Right renal cortex interstitium (tissue), 3 donors: ENCODE results near the gene NKD2. TPM values are rescaled to one million over a fixed set of nuclear protein-coding genes. Genes with fewer than 3 reads are reported as not detected.
"Not testable (repeated sequence)": the region's sequence is repeated elsewhere in the genome, so short reads cannot be mapped to it uniquely, and the experiment has no call there.

Source experiments
- DNase-seq, 3 donors: peaks; one replicate each; pipeline ENCODE4 v3.0.0-alpha.2; 2013; ENCODE audit warnings: low read depth in 3 of 3, low spot score in 2 of 3
- polyA plus RNA-seq, 3 donors: library from polyadenylated mRNA; unstranded; fragments of 120-200 nt; gene quantifications; one replicate each; pipeline ENCODE4 v1.2.1, GENCODE V29; 2013; ENCODE audit not compliant: insufficient read length in 3 of 3

Gene NKD2
- polyA plus RNA-seq, 3 donors: 12.9 to 16.9 (median 16.5) TPM

DNA sequence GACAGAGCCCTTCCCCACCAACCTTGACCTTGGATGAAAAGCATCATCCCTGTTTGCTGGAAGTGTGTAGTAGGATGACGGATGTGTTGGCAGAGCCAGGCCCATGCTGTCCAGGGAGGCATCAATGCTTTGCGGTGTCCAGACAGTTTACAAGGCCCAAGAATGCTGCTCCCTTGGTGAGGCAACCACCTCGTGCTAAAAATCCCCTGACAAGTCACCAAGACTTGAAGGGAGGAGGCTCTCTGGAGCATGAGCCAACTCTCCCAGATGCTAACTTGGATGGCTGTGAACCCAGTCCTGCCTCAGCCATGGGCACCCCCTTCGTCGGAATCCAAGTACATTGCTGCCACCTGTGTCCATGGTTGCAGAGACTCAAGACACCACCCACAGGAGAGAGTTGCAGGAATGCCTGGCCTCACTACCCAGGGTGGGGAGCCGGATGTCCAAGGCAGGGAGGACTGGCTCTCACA is 9.5 kb upstream of the NKD2 start:
- DNase-seq: no peak

DNA sequence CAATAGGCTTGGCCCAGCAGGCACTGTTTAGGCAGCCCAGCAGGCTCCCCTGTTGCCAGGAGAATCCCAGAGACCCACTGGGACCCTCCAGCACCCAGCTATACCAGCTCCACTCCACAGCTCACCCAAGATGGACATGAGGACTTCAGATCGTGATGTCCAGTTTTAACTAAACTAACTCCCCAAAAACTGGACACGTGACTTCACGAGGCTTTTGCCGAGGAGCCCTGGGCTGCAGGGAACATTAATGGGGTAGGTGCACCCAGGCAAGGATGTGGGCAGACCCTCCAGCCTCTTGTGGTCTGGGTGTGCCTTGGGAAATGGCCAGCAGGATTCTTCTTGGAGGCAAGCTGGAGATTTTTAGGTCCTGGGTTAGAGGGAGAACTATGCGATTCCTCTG is 8.9 kb upstream of the NKD2 start:
- DNase-seq: no peak

DNA sequence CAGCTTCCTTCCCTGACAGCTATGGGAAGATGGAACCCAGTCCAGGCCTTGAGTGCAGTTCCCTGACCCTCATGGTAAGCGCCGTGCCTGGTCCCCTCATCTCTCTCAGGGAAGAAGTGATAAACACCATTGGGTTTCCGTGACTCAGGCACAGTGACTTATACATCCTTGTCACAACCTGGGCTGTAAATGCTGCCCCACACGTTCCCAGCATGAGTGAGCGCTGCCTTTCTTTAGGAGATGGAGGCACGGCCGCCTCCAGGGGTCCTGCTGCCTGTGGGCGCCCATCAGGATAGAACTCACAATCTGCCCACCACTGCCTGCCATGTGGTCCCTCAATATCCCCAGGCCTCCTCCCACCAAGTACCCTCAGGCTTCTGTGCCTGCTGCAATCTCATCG is 8.3 kb upstream of the NKD2 start:
- DNase-seq: no peak

DNA sequence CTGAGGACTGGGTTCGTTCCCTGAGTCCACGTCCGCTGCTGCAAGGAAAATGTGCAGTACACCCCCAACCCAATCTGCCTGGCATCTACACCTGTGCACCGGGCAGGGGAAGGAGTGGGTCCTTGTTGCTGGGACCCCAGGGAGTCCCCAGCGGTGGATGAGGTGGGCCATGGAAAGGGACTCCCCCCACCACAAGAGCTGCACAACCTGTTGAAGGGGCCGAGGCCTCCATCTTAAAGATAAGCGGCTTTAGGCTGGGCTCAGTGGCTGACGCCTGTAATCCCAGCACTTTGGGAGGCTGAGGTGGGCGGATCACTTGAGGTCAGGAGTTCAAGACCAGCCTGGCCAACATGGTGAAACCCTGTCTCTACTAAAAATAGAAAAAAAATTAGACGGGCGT is 7.8 kb upstream of the NKD2 start:
- DNase-seq: not testable (repeated sequence)

DNA sequence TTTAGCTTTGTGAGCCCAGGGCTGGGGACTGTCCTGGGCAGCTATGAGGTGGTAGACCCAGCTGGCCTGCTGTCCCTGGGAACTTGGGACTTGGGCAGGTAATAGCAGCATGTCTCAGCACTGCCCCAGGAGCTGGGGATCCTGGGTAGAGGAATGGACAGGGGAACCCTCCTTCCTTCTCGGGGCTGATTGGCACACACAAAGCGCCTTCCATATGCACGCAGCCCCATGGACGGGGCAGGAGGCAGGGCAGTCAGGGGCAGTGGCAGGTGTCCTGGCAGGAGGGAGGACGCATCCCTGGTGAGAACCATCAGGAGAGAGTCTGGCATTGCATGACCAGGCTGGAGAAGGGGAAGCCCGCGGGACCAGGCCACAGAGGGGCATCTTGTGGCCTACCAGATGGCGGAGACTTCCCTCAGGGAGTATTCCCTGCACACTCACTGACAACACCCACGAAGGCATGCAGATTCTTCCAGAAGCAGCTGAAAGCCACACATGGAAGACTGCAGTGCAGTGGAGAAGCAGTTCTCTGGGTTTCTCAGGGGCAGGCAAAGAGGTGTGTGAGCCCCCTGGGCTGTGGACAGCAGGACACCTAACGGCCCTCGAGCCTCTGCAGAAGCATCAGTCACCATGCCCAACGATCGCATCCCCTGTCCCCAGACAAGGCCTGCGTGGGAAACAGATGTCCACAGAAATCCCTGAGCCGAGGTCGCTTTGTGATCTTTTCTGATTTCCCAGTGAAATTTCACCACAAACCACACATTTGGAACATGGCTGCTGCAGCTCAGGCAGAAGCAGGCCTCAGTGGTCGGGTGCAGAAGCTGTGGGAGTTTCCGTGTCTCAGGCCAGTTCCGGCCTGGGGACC is 7.0 kb upstream of the NKD2 start:
- no peak for DNase-seq

DNA sequence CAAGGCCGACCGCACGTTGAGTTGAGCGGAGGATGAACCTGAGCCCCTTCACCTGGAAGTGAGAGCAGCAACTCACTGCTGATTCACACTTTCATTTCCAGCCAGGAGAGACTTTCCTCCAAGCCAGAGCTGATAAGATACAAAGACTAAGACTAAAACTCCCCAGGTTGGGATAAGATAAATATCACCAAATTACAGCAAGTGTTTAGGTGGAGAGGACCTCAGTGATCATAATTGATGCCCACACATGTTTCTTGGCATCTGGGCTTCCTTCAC is 6.4 kb upstream of the NKD2 start:
- DNase-seq: no peak

DNA sequence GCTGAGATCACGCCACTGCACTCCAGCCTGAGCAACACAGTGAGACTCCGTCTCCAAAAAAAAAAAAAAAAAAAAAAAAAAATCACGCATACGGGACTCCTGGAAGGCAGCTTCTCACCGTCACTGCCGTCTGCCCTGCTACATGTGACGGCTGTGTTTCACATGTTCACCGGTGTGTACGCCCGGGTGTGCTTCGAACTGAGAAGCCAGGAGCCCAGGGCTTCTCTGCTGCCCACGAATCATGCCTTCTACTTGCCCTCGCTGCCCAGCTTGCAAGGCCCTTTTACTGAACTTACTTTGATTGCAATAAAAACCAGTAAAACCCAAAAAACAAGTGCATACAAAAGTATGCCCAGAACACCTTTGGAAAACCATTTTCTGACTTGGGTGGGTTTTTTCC is 5.8 kb upstream of the NKD2 start:
- DNase-seq: no peak

DNA sequence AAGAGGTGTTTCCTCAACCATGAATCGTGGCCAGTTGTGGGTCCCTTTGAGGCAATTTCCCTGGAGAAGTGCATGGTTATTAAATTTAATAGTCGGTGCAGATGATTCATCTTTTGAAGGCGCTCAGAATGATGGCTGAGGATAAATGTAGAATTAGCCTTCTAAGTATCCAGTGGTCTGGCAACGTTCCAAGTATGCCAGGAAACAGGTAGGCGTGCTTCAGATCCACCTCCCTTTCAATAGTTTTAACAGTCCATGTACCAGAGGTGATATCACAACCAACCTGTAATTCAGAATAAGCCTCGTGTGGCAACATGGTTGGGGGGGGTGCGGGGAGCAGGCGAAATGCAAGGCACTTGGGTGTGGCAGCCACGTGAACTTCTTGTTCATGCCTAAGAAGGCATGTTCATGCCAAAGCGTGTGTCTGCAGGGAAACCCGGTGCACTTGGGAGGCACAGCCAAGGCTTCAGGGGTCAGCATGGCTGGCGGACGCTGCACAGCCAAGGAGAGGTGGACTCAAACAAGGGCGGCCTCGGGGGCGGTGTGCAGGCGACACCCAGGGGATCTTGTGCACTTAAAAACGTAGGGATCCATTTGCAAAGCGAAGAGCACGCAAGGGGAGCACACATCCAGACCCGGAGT is 5.2 kb upstream of the NKD2 start:
- DNase-seq: no peak

DNA sequence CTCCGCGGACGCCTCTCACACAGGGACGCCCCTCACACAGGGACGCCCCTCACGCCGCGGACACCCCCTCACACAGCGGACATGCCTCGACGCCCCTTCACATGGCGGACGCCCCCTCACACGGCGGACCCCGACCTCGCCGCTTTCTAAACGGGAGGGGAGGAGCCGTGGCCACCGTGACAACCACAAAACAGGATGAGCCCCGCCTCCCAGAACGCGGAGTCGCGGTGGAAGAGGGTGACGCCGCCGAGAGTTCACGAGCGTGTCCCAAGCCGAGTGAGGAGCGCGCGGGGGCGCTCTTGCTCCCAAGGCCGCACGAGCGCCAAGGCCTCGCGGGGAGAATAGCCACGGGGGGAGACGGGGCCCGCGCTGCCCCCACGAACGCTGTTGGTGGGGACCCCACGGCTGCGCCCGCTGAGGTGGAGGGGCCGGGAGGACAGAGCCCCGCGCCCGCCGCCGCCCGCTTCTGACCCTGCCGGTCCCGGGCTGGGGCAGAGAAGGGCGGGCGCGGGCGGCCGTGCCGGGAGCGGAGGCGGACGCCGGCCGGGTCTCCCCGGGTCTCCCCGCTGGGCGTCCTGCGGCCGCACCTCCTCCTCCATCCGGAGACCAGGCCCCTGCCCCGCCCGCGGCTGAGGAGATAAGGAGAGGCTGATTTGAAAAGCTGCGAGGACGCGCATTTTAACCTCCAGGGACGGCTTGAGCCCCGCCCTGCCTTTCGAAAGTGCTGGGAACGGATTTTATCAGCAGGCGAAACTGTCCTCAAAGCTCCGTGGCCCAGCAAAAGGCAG is 3.9 kb upstream of the NKD2 start:
- DNase-seq: no peak

DNA sequence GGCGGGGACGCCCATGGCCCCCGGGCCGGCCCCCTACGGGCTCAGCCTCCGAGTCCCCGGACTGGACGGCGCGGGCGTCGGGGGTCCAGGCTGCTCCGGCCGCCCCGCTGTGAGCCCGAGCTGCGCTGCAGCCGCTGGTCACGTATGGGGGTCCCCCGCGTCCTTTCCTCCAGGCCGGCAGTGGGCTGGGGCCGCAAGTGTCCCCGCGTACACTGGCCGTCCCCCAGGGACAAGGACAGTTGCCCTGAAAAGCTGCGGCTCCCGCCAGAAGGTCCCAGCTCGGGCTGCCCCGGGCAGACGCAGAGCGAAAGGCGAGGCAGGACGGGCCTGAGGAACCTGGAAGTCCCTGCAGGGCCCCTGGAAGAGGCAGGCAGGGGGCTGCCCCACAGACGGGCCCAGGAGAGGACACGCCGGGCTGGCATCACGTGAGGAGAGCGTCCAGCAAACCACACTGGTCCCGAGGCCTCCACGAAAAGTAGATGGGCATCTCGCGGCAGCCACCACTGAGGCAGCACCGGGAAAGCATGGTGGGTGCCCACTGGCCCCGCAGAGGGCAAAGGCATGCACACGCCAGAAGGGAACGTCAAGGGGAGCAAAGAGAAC is 3.3 kb upstream of the NKD2 start:
- no peak for DNase-seq

DNA sequence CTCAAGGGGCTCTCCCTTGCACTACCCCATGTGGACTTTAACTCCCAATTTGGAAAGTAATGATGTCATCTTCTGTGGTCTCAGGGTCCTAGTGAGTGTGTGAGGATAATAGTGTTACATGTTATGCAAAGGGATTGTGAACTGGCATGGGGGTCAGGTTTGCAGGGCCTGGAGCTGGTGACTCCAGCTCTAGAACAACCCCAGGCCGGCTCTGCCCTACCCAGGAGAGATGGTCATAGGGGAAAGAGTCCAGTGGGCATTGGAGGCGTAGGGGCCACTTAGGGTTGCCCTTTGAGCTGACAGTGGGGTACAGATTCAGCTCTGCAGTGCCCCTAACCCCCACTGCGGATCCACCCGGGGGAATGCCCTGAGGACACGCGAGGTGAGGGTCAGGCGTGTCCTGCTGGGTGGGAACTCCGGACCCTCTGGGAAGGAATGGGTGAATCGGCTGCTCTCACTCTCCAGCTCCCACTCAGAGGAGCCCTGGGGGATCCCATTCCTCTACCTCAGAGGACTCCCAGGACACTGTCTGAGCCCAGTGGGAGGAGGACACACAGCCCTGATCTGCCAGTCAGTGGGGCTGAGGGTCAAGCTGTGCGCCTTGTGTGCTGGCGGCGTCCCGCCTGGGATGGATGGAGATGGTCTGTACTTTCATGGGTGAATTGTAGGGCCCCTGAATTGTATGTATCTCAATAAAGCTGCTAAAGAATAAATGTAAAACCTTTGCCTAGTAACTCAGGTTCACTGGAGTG is 2.5 kb upstream of the NKD2 start:
- no peak for DNase-seq

DNA sequence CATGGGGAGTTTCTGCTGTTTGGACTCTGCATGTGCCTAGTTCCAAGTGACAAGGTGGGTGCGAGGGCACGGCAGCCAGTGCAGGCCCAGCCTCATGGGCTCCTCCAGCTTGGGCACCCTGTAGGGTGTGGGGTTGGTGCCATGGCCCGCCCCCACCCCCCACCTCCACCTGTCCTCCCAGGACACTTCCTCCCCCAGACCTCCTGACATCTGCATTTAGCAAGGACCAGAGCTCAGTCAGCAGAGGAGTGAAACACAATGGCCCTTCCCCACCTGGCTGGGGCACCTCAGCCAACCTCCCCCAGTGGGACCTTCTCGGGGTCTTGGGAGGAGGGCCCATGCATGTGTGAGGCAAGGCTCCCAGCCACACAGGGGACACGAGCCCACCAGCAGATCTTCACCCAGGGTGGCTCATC is 1.9 kb upstream of the NKD2 start:
- DNase-seq: no peak

DNA sequence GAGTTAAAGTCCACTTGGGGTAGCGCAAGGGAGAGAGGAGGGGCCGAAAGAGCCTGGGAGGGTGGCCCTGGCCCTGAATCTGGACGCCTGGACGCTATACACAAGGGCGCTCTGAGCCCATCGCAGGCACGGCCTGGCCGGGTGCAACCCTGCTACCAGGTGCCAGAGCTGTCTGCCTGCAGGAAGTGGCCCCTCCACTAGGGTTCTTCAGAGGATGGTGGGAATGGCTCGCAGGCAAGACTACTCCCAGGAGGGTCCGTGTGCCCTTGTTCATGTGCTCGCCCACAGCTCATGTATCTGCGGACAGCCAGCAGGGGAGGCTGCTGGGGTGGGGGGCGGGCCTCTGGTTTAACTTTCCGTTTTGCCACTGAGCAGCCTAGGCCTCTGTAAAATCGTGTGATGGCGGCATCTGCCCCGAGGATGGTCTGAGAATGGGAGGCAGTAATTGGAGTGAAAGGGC is 1.4 kb upstream of the NKD2 start:
- DNase-seq: no peak

DNA sequence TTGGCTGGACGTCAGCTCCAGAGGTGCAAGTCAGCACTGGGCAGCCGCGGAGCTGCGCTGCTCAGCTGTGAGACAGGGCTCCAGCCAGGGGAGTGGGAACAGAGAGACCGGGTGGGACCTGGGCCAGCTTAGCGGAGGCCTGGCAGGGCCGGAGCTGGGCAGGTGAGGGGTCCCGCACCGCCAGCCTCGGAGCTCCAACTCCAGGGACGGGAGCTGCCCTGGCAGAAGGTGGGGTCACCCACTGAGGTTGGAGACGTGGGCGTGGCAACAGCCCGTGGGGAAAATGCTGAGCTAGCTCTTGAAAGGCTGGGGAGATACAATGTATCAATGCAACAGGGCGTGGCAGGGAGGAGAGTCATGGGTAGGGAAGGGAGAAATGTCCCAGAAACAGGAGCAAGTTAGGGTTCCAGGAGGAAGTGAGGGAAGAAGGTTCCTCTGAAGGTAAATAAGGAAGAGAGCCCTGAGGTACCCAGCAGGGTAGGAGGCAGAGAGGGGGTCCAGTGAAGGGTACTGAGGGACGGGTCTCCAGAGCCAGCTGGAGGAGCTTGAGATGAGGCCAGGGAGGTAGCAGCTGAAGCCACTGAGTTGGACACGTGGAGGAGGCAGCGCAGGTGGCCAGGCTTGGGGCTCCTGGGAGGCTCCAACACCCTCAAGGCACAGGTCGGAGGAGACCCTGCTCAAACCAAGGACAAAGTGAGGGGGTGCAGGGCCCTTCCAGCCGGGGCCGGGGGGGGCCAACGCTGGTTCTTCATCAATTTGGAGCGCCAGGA is 736 bp upstream of the NKD2 start:
- DNase-seq: no peak

DNA sequence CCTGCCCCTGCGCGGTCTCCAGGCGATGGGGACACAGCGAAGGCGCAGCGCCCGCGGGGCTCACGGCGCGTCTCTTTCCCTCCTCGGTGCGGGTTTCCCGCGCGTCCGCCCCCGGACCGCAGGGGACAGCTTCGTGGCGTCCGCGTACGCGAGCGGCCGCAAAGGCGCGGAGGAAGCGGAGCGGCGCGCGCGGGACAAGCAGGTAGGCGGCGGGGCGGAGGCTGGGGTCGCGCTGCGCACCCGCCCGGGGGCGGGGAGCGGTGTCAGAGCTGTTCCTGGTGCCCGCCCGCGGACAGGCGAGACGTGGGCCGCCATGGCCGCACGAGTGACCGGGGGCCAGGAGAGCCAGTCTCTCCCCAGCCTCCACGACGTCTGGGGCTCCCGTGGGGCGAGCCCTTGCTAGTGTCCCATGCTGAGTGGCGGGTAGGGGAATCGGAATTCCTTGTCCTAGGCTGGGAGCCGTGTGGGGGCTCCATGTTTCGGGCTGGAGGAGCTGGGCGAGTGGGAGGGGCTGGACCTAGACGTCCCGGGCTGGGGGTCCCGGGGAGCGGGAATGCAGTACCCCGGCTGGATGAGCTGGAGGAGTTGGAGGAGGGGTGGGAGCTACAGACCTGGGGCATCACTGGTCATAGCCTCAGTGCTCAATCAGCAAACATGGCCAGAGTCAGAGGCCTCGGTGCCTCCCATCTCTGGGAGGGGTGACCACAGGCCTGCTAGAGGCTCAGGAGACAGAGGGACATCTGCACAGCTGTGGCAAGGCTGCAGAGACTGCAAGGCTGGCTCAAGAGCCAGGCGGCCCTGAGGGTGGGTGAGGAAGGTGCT is 968 bp downstream of the NKD2 start:
- no peak for DNase-seq

DNA sequence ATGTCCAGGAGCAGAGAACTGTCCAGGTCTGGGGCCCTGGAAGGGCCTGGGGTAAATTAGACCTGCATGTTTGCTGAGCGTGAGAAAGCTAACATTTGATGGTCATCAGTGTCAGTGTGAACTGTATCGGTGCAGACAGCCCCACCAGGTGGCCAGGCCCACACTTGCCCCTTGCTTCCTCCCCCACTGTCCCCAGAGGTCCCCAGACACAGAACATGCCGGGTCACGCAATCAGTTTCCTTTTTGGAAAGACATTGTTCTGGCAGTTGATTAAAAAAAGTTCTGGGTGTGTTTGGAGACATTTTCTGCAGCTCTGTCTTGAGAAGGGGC is 1.5 kb downstream of the NKD2 start:
- no peak for DNase-seq

DNA sequence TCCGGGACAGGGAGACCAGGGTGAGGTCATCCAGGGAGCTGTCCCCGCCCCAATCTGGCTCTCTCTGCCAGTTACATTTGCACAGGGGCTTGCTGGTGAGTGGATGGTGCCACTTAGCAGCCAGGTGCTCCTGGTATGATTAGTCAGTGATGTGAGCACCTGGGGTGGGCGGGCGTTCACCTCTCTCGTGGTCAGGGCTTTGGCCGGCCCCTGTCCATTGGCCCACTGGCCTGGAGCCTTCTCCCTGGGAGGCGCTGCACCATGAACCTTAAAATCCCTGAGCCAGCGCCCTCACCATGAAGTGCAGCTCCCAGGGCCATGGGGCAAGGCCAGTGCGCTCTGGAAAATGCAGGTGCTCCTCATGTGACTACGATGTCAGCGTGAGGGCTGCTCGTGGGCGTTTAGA is 2.0 kb downstream of the NKD2 start:
- no peak for DNase-seq

DNA sequence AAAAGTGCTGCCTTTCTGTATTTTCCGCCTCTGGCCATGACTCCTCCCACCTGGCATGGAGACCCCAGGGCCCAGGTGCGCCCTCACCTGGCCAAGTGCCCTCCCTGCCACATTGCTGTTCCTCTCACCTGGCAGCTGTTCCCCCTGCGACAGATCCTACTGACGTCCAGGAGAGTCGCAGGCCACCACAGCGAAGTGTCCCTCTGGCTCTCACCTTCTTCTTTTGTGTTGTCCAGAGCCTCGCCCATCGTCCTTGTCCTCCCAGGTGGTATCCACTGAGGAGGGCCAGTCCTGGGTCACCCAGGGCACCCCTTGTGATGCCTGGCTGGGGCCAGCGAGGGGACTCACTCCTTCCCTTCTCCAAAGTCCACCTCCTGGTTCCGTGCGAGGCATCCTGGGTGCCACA is 2.6 kb downstream of the NKD2 start:
- no peak for DNase-seq

DNA sequence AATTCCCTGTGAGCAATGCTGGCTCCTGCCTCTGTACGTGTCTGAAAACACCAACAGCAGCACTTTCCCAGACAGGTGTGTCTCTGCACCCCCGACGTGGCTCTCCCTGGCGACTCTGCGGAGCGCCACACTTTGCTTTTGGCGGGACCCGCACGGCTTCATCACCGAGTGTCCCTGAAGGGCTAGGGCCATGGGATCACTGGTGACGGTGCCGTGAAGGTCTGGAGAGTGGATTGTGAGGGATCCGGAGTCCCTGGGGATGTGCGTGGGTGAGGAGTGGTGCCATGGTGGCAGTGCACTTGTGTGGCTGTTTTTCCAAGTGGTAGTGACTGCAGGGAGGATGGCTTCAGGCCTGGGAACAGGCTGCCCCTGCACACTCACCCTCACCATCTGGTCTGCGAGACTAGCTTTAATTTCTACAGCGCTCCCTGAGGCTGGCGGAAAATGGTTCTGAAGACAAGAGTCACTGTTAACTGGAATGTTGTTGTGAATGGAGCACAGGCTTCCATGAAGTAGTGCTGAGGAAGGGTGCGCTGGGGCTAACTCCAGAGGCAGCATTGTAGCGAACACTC is 3.2 kb downstream of the NKD2 start:
- no peak for DNase-seq
